ENCODE data around the gene IL22RA2.
A peak's percentile ranks its signal among the peaks of the same experiment; 100 is the strongest.
"Not testable (repeated sequence)": the region's sequence is repeated elsewhere in the genome, so short reads cannot be mapped to it uniquely, and the experiment has no call there.

The IL22RA2 gene

DNA sequence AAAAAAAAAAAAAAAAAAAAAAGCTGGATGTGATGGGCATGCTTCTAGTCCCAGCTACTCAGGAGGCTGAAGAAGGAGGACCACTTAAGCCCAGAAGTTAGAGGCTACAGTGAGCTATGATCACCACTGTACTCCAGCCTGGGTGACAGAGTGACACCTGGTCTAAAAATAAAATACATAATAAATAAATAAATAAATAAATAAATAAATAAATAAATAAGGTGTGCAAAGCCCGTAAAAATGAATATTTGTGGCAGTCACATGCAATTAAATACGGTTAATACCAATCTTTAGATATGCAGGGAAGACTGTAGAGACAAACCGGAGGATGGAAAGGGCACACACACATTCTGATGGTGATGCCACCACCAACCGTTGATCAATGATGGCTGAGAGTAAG lies 26.2 kb downstream of the IL22RA2 start:
- DNase-seq: no peak
- in situ Hi-C loops (cut with MboI; ENCODE audit: low pct_unique_long_range_greater_than_20kb, low sequenced_read_pairs): no loop called here

DNA sequence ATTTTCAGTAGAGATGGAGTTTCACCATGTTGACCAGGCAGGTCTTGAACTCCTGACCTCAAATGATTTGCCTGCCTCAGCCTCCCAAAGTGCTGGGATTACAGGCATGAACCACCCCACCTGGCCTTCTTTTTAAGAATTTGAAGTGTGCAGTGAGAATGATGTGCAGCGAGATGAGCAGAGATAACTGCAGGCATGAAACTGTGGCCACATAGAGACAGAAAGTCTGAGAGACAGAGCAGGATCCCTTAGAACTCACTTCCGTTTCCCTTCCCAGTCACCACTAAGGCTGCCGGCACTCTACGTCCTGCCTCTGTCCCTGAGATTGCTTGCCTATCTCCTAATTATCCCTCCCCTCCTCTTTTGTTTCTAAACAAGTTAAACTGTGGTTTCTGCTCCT lies 27.2 kb downstream of the IL22RA2 start:
- no peak for DNase-seq
- in situ Hi-C loops (cut with MboI; ENCODE audit: low pct_unique_long_range_greater_than_20kb, low sequenced_read_pairs): no loop called here

GRCh38 chr6:137145421-137145820 lies 28.0 kb downstream of the IL22RA2 start:
- in situ Hi-C loops (cut with MboI; ENCODE audit: low pct_unique_long_range_greater_than_20kb, low sequenced_read_pairs): no loop called here

DNA sequence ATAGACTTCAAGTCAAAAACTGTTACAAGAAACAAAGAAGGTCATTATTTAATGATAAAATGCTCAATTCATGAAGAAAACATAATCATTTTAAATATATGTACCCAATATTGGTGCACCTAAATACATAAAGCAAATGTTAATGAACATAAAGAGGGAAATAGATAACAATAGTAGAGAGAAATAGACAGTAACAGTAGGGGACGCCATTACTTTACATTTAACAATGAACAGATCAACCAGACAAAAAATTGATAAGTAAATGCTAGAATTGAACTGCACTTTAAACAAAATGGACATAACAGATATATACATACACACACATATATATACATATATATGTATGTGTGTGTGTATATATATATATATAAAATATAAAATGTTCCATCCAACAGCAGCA lies 37.4 kb downstream of the IL22RA2 start:
- in situ Hi-C loops (cut with MboI; ENCODE audit: low pct_unique_long_range_greater_than_20kb, low sequenced_read_pairs): no loop called here
- DNase-seq: peak; percentile 35

More at GRCh38 chr6:137145421-137145820, 28.0 kb downstream of the IL22RA2 start:
- DNase-seq: no peak

DNA sequence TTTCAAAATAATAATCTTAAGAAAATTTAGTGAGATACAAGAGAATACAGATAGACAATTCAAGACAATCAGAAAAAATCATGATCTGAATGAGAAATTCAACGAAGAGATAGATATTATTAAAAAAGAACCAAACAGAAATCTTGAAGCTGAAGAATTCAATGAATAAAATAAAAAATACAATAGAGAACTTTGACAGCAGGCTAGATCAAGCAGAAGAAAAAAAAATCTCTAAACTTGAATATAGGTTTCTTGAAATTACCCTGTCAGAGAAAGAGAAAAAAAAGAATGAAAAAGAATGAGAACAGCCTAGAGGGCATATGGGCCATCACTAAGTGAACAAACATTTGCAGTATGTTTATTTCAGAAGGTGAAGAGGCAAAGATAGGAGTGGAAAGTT lies 39.0 kb downstream of the IL22RA2 start:
- in situ Hi-C loops (cut with MboI; ENCODE audit: low pct_unique_long_range_greater_than_20kb, low sequenced_read_pairs): no loop called here

DNA sequence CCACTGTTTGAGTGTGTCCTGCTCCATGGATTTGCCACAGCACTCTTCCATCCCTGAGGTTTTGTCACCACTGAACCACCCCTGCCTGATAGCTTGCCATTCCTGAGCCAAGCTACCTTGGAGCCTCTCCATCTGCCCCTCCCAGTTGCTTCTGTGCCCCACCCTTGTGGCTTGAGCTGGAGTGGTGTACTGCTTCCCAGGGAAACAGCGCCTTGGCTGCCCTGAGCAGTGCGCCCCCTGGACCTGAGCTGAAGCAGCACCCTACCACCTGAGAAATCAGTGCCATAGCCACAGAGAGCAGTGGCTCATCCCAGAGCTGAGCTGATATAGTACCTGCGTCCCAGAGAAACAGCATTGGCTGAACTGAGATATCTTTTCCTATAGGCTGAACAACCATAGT lies 40.3 kb downstream of the IL22RA2 start:
- DNase-seq: no peak
- in situ Hi-C loops (cut with MboI; ENCODE audit: low pct_unique_long_range_greater_than_20kb, low sequenced_read_pairs): no loop called here

More for the DNA sequence above, 39.0 kb downstream of the IL22RA2 start:
- no peak for DNase-seq

- in situ Hi-C loops (cut with MboI; ENCODE audit: low pct_unique_long_range_greater_than_20kb, low sequenced_read_pairs): no loop called here
- DNase-seq: no peak
Measured at GRCh38 chr6:137126875-137127485, 46.5 kb downstream of the IL22RA2 start.

- no peak for DNase-seq
- in situ Hi-C loops (cut with MboI; ENCODE audit: low pct_unique_long_range_greater_than_20kb, low sequenced_read_pairs): no loop called here
Measured at GRCh38 chr6:137123078-137123477, 50.4 kb downstream of the IL22RA2 start.

- in situ Hi-C loops (cut with MboI; ENCODE audit: low pct_unique_long_range_greater_than_20kb, low sequenced_read_pairs): no loop called here
- DNase-seq: no peak
Measured at GRCh38 chr6:137122612-137123011, 50.8 kb downstream of the IL22RA2 start.

- in situ Hi-C loops (cut with MboI; ENCODE audit: low pct_unique_long_range_greater_than_20kb, low sequenced_read_pairs): no loop called here
- DNase-seq: no peak
Measured at GRCh38 chr6:137121401-137121997, 51.9 kb downstream of the IL22RA2 start.

DNA sequence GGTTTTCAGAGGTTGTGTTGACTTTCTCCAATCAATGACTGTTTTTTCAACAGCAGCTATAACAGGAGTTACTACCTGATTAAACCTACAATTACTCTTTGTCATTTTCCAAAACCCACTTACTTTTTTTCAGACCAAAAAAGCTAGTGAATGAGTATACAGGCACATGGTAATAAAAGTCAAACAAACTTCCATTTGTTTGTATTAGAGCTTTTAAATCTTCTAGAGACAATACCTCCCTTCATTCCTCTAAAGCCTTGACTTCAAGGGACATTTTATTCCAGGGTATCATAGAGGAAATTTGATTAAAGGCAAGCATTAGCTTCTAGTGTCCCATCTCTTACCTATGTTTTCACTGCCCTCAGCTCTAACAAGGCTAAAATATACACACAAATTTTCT lies 52.7 kb downstream of the IL22RA2 start:
- in situ Hi-C loops (cut with MboI; ENCODE audit: low pct_unique_long_range_greater_than_20kb, low sequenced_read_pairs): no loop called here
- DNase-seq: no peak

DNA sequence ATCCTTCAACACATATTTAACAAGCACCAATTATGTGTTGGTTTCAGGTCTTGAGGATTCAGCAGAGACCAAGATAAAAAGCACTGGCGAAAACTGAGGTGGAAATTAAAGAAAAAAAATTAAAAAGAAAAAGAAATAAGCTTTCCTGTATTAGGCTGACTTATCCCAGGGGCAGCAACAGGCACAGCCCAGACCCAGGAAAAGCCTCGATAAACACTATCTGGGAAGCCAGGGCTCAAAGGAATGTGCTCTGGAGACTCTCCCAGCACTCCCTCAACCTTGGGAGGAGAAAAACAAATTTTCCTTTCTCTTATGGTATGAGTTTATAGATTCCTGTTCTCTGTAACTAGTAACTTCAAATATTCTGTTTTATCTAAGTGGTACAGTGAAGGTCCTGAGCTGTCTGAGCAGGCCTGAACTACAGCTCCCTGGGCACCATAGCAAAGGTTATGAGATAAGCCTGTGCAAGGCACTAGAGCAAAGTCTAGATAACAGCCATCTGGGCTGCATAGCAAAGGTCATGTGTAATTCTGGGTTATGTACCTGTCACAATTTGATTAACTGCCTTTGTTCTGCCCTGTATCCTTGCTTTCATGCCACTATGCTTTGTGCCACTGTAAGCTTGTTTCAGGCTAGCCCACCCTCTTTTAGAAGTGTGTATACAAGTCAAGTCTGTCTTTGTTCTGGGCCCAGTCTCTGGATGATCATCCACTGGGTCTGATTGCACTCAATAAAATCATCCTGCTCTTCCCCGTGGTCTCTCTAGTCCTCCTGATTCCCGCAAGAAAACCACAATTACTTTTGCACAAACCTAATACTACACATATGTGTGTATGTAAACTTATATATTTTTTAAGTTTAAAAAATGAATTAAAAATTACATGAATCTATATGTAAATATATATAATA lies 54.0 kb downstream of the IL22RA2 start:
- in situ Hi-C loops (cut with MboI; ENCODE audit: low pct_unique_long_range_greater_than_20kb, low sequenced_read_pairs): no loop called here
- DNase-seq: no peak

DNA sequence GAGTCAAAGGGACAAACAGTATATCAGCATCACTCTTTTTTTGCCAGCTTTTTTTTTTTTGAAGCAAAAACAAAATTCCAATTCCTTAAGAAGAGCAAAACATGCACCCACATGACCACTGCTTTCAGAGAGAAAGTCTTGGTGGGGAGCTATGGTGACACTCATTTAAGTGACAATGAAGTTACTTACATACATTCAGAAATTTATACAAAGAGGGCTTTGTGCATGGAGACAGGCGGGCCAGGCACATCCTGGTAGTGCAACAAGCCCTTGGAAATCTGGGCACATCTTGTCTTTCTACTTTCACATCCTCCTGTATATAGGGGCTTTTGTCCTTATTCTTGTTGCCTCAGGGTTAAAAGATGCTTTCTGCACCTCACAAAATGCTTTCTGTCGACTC lies 55.9 kb downstream of the IL22RA2 start:
- no peak for DNase-seq
- in situ Hi-C loops (cut with MboI; ENCODE audit: low pct_unique_long_range_greater_than_20kb, low sequenced_read_pairs): no loop called here

- in situ Hi-C loops (cut with MboI; ENCODE audit: low pct_unique_long_range_greater_than_20kb, low sequenced_read_pairs): no loop called here
Measured at GRCh38 chr6:137116807-137117206, 56.6 kb downstream of the IL22RA2 start.

DNA sequence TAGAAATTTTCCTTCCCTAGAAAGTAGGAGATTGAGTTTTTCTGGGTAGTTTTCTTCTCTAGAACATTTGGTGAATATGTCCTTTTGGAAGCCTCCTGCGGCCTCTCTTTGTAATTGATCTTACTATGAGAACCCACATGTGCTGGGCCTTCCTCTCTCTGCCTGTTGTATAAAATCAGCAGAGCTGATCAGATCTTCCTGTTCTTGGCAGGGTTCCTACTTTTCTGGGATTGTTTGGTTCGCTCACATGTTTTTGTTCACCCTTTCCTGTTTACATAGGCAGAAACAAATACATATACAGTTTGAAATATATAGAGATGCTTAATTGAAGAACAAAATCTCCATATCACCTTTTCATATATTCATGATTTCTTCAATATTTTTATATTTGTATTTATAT lies 57.8 kb downstream of the IL22RA2 start:
- DNase-seq: no peak
- in situ Hi-C loops (cut with MboI; ENCODE audit: low pct_unique_long_range_greater_than_20kb, low sequenced_read_pairs): no loop called here

More at GRCh38 chr6:137116807-137117206, 56.6 kb downstream of the IL22RA2 start:
- DNase-seq: no peak

DNA sequence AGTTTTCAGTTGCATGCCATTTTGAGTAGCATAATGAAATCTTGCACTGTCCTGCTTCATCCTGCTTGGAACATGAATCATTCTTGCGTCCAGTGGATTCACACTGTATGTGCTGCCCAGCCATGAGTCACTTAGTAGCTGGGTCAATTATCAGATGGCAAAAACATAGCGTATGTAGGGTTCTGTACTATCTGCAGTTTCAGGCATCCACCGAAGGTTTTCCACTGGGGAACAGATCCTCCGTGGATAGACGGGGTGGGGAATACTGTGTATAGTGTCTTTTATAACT lies 61.4 kb downstream of the IL22RA2 start:
- no peak for DNase-seq
- in situ Hi-C loops (cut with MboI; ENCODE audit: low pct_unique_long_range_greater_than_20kb, low sequenced_read_pairs): no loop called here

GRCh38 chr6:137111296-137112066 lies 62.0 kb downstream of the IL22RA2 start:
- no peak for DNase-seq
- in situ Hi-C loops (cut with MboI; ENCODE audit: low pct_unique_long_range_greater_than_20kb, low sequenced_read_pairs): no loop called here

DNA sequence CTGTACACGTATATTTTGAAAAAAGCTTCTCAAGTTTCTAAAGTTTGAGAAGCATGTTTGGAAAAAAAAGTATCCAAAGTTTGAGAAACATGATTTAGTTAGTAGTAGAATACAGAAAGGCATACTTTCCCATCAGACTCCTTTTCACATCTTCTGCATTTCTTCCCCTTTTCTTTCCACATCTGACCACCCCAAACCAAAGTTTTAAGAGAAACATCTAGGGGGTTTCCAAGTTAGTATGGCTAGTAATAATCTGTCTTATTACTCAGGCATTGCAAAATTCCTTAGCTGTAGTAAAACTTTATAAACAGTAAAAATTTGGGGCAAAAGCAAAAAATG lies 65.7 kb downstream of the IL22RA2 start:
- DNase-seq: no peak
- in situ Hi-C loops (cut with MboI; ENCODE audit: low pct_unique_long_range_greater_than_20kb, low sequenced_read_pairs): no loop called here

DNA sequence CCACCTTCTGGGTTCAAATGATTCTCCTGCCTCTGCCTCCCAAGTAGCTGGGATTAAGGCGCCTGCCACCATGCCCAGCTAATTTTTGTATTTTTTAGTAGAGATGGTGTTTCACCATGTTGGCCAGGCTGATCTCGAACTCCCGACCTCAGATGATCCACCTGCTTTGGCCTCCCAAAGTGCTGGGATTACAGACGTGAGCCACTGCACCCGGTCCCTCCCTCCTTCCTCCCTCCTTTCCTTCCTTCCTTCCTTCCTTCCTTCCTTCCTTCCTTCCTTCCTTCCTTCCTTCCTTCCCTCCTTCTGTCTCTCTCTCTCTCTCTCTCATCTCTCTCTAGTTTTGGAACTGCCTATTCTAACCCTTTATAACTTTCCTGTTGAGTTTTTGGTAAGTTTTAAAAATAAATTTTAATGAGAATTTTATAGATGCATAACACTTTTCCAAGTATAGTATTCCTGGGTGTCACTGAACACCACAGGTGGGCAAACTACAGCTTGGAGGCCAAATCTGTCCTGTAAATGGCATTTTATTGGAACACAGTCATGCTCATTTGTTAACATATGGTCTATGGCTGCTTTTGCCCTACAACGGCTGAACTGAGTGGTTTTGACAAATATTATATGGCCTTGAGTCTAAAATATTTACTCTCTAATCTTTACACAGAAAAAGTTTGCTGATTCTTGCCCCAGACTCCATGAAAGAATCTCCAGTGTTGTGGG lies 66.2 kb downstream of the IL22RA2 start:
- DNase-seq; in situ Hi-C loops (cut with MboI; ENCODE audit: low pct_unique_long_range_greater_than_20kb, low sequenced_read_pairs): not testable (repeated sequence)

Data from KBM-7 (cell line).